HCT116 (cell line): ENCODE data around the gene FBXL2.

Experiments used
- CTCF ChIP-seq, 3 experiments: fragments of 200-600 bp in 1 of 3; sonication (generic) in 1 of 3; IDR thresholded peaks in 2 of 3; conservative IDR thresholded peaks in 1 of 3; 2 replicates each; pipeline ENCODE4 v1.5.1; 2012 to 2017; ENCODE audit warnings: low read depth in 2 of 3, low read length in 2 of 3, antibody characterized with exemption in 1 of 3, borderline replicate concordance in 1 of 3, control low read depth in 1 of 3, mild to moderate bottlenecking in 1 of 3, mixed read lengths in 1 of 3, mixed run types in 1 of 3, moderate library complexity in 1 of 3; ENCODE audit not compliant: insufficient read depth in 1 of 3
- ELF1 ChIP-seq: IDR thresholded peaks from 2 replicates; pipeline ENCODE4 v1.6.1; 2012; ENCODE audit warnings: low read depth, borderline replicate concordance
- MAX ChIP-seq: IDR thresholded peaks from 2 replicates; pipeline ENCODE4 v1.6.1; 2012
- RAD21 ChIP-seq: IDR thresholded peaks from 2 replicates; pipeline ENCODE4 v1.6.1; 2012; ENCODE audit warnings: low read depth, mild to moderate bottlenecking
- REST ChIP-seq: IDR thresholded peaks from 2 replicates; pipeline ENCODE4 v1.6.1; 2012; ENCODE audit warnings: low read depth
- SP1 ChIP-seq: IDR thresholded peaks from 2 replicates; pipeline ENCODE4 v1.6.1; 2012; ENCODE audit warnings: low read depth
- SRF ChIP-seq: IDR thresholded peaks from 2 replicates; pipeline ENCODE4 v1.6.1; 2012; ENCODE audit warnings: low read depth
- YY1 ChIP-seq: IDR thresholded peaks from 2 replicates; pipeline ENCODE4 v1.6.1; 2011; ENCODE audit warnings: low read length, low read depth, moderate library complexity, mild to moderate bottlenecking; ENCODE audit not compliant: insufficient replicate concordance; ENCODE audit errors: extremely low read depth
- ZBTB33 ChIP-seq: IDR thresholded peaks from 2 replicates; pipeline ENCODE4 v1.6.1; 2011; ENCODE audit warnings: mild to moderate bottlenecking, low read length, moderate library complexity; ENCODE audit not compliant: insufficient replicate concordance; ENCODE audit errors: extremely low read depth

GRCh38 chr3:33240261-33240660 lies 37.0 kb upstream of the FBXL2 start:
- TF ChIP-seq CTCF (IDR thresholded peaks at IDR 0.05 in 2 of 3, conservative IDR thresholded peaks at IDR 0.05 in 1 of 3; ENCODE audit: borderline replicate concordance in 1 of 3, insufficient read depth in 1 of 3, low read depth in 2 of 3, low read length in 2 of 3) (no peak), YY1 (no peak), RAD21 (no peak), SP1 (no peak), REST (no peak), ZBTB33 (no peak), ELF1 (no peak), SRF (no peak), MAX (no peak)
